ENCODE results near the gene DNTT.

The DNTT gene

DNA sequence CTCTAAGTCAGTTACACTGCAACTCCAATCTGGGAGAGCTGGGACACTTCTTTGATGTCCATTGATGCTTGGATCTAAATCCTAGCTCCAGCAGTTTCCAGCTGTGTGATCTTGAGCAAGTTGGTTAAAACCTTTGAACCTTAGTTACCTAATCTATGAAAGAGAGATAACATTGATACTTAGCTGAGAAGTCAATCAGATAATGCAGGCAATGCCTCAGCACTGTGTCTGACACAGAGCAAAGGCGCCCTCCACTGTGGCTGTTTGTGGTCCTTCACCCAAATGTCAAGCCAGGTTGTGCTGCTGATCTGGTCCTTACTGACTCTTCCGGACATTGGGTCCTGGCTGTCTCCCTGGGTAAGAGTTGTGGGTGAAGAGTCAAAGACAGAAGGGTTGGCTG lies 20.2 kb downstream of the DNTT start:
- TF ChIP-seq MYC (IDR thresholded peaks at IDR 0.05; ENCODE audit: low read depth, low read length), result no peak
- TF ChIP-seq, protein P1, sequence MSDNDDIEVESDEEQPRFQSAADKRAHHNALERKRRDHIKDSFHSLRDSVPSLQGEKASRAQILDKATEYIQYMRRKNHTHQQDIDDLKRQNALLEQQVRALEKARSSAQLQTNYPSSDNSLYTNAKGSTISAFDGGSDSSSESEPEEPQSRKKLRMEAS (IDR thresholded peaks at IDR 0.05; ENCODE audit: low read depth, low read length), result no peak
- TF ChIP-seq POLR2A (IDR thresholded peaks at IDR 0.05; ENCODE audit: extremely low read depth, insufficient read length), result no peak
- TF ChIP-seq, protein P2, sequence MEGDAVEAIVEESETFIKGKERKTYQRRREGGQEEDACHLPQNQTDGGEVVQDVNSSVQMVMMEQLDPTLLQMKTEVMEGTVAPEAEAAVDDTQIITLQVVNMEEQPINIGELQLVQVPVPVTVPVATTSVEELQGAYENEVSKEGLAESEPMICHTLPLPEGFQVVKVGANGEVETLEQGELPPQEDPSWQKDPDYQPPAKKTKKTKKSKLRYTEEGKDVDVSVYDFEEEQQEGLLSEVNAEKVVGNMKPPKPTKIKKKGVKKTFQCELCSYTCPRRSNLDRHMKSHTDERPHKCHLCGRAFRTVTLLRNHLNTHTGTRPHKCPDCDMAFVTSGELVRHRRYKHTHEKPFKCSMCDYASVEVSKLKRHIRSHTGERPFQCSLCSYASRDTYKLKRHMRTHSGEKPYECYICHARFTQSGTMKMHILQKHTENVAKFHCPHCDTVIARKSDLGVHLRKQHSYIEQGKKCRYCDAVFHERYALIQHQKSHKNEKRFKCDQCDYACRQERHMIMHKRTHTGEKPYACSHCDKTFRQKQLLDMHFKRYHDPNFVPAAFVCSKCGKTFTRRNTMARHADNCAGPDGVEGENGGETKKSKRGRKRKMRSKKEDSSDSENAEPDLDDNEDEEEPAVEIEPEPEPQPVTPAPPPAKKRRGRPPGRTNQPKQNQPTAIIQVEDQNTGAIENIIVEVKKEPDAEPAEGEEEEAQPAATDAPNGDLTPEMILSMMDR (IDR thresholded peaks at IDR 0.05; ENCODE audit: low read depth, low read length), result no peak
- no peak for DNase-seq (ENCODE audit: low read depth)
- H3K4me3 ChIP-seq (ENCODE audit: low read depth, low read length), result no peak overlapping the region

DNA sequence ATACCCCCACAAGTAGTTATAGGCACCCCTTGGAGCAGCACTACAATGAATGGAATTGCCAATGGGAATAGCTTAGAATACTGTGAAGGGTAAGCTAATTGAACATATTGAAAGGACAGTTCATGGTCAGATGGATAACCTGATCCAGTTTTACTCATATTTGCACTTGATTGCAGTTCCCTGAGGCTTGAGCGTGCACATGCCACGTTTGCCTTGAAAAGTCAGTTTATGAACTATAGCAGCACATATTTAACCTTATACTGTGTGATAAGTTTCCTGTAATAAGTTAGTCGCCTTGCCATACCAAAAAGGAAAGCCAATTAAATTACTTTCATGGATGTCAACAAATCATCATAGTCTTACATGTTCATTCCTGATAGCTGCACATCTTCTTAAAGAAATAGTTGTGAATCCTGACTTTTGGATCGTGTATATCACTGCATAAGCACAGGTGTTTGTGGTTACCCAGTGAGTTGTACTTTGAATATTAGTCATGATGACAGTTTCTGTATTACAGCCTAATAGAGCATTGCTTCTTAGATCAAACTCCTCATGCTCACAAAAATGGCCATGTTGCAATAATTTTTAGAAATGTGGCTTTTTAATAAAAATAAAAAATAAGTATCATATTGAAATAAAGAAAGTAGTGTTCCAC lies 21.6 kb downstream of the DNTT start:
- TF ChIP-seq, protein P2 (IDR thresholded peaks at IDR 0.05; ENCODE audit: low read depth, low read length), result no peak
- TF ChIP-seq MYC (IDR thresholded peaks at IDR 0.05; ENCODE audit: low read depth, low read length) (no peak), POLR2A (IDR thresholded peaks at IDR 0.05; ENCODE audit: extremely low read depth, insufficient read length) (no peak)
- TF ChIP-seq, protein P1 (IDR thresholded peaks at IDR 0.05; ENCODE audit: low read depth, low read length), result no peak
- no peak overlapping the region for H3K4me3 ChIP-seq (ENCODE audit: low read depth, low read length)
- no peak for DNase-seq (ENCODE audit: low read depth)

DNA sequence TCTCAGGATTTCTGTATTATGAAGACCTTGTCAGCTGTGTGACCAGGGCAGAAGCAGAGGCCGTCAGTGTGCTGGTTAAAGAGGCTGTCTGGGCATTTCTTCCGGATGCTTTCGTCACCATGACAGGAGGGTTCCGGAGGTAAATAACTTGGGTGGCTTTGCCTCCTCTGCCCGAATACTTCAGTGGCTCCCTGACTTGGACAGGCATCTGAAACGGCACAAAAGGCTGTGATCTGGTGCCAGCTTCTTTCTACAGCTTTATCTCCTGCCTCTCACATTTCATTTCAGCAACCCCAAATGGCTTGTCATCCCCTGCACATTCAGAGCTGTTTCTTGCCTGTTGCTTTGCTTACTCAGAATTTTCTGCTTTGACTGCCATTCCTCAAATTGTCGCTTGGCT lies 23.2 kb downstream of the DNTT start:
- DNase-seq (ENCODE audit: low read depth), result no peak

DNA sequence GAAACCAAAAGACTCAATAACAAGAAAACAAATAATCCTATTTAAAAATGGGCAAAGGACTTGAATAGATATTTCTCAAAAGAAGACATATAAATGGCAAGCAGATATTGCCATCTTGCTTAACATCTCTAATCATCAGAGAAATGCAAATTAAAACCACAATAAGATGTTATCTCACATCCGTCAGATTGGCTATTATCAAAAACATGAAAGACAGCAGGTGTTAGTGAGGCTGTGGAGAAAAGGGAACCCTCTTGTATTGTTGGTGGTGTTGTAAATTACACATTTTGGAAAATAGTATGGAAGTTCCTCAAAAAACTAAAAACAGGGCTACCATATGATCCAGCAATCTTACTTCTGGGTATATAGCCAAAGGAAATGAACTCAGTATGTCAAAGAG lies 28.9 kb downstream of the DNTT start:
- H3K4me3 ChIP-seq (ENCODE audit: low read depth, low read length), result no peak overlapping the region
- DNase-seq (ENCODE audit: low read depth), result no peak
- TF ChIP-seq, protein P2 (IDR thresholded peaks at IDR 0.05; ENCODE audit: low read depth, low read length), result no peak
- no peak for TF ChIP-seq POLR2A (IDR thresholded peaks at IDR 0.05; ENCODE audit: extremely low read depth, insufficient read length)
- TF ChIP-seq, protein P1 (IDR thresholded peaks at IDR 0.05; ENCODE audit: low read depth, low read length), result no peak
- no peak for TF ChIP-seq MYC (IDR thresholded peaks at IDR 0.05; ENCODE audit: low read depth, low read length)

More for the DNA sequence above, 23.2 kb downstream of the DNTT start:
- TF ChIP-seq, protein P1 (IDR thresholded peaks at IDR 0.05; ENCODE audit: low read depth, low read length), result no peak
- no peak for TF ChIP-seq POLR2A (IDR thresholded peaks at IDR 0.05; ENCODE audit: extremely low read depth, insufficient read length)
- TF ChIP-seq, protein P2 (IDR thresholded peaks at IDR 0.05; ENCODE audit: low read depth, low read length), result no peak
- no peak for TF ChIP-seq MYC (IDR thresholded peaks at IDR 0.05; ENCODE audit: low read depth, low read length)
- no peak overlapping the region for H3K4me3 ChIP-seq (ENCODE audit: low read depth, low read length)

DNA sequence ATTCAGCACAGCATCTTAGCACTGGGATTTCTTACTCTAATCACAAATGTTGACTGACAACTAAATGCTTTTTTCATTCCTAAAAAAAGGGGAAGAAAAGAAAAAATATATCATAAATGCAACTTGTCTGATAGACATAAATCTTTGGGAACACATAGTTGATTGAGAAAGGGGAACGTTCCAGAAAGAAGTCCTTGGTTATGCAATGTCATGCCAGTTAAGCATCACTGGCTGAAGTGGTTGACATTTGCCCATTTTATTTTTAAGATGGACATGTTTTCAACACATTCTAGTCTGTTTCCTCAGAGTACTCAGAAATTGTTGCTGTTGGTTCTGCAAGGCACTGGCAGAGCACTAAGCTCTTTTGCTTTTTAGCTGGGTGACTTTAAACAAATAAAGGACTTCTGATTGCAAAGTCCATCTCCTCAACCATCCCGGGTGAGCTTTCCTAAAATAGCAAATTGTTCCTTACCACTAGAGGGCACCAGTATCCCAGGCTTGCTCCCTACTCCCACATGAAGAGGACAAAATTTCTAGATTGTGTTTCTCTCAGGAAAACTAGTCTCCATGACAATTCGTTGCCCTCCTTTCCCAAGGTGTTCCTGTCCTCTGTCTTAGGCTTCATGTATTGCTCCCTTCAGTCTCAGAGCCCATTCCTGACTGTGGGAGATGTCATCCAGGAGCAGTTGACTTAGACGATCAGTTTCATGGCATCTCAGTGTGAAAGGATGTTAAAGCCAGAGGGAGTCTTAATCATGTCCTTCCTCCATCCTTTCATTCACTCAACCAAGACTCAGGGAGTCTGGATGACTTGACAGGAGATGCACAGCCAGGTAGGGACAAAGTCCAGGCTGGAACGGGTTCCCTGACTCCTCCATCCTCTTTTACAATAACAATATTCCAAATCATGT lies 30.6 kb downstream of the DNTT start:
- H3K4me3 ChIP-seq (ENCODE audit: low read depth, low read length), result no peak overlapping the region
- peak; percentile 48 for DNase-seq (ENCODE audit: low read depth)
- TF ChIP-seq POLR2A (IDR thresholded peaks at IDR 0.05; ENCODE audit: extremely low read depth, insufficient read length), result no peak
- TF ChIP-seq, protein P2 (IDR thresholded peaks at IDR 0.05; ENCODE audit: low read depth, low read length), result peak; percentile 84

Measured in NB4 (cell line).